ENCODE data around the gene RANBP17. TPM values are rescaled to one million over a fixed set of nuclear protein-coding genes. Genes with fewer than 3 reads are reported as not detected.

The RANBP17 gene
- 100 to 1,000 TPM in 1 of 9 donors, 10 to 100 TPM in 7, 1 to 10 TPM in 1; 9.8 to 119 (median 26.3) TPM for total RNA-seq
- 10 to 100 TPM in 2 of 3 donors, 1 to 10 TPM in 1; 5.5 to 16.9 (median 14.7) TPM for polyA plus RNA-seq
- long read RNA-seq, donor 1, result 0 reads
- long read RNA-seq, donor 2, partial matches to known transcripts, result 0 of 3 reads
- long read RNA-seq, donor 2, other reads (novel, unspliced or antisense), result 0 of 3 reads
- long read RNA-seq, donor 3, result 0 reads
- long read RNA-seq, donor 4, partial matches to known transcripts, result 1 of 5 reads
- long read RNA-seq, donor 4, other reads (novel, unspliced or antisense), result 2 of 5 reads
- long read RNA-seq, donor 5, partial matches to known transcripts, result 0 of 3 reads
- long read RNA-seq, donor 5, other reads (novel, unspliced or antisense), result 2 of 3 reads
- long read RNA-seq, donor 6, result 0 reads
- long read RNA-seq, donor 7, result 0 reads
- long read RNA-seq, donor 8, partial matches to known transcripts, result 0 of 1 reads
- long read RNA-seq, donor 8, other reads (novel, unspliced or antisense), result 0 of 1 reads
- long read RNA-seq, donor 9, partial matches to known transcripts, result 0 of 1 reads
- long read RNA-seq, donor 9, other reads (novel, unspliced or antisense), result 0 of 1 reads
- long read RNA-seq, donor 10, result 0 reads

- 1 to 2% (median 1%) methylated on average over 24 to 101 of the region's 102 CpGs for WGBS, 4 donors
- peak within 1 kb of the TSS; percentile 27 to 94 (median 72) for H3K4me3 ChIP-seq
- H3K27me3 ChIP-seq, result no peaks in the 10 kb centered on the region
- peaks cover 0 to 12% (median 0%) of the 10 kb centered on the region in 3 donors for H3K9me3 ChIP-seq (replicated peaks in 1 of 3)
- intact Hi-C loops (cut with DNase I), result no loop called here
- H3K27ac ChIP-seq, result peak within 1 kb of the TSS in 3 of 5 donors; percentile 63 to 77 (median 72)
- H3K4me1 ChIP-seq (replicated peaks in 1 of 2), result peaks cover 0 to 12% of the 10 kb centered on the region in 2 donors
- DNase-seq, result peak; percentile 44 to 74 (median 59)
- TF ChIP-seq POLR2A (IDR thresholded peaks at IDR 0.05) (peak in 1 of 2 donors; percentile 51), CTCF (IDR thresholded peaks at IDR 0.05) (peak in 1 of 6 experiments; percentile 18)
- no peaks in the 10 kb centered on the region for H3K36me3 ChIP-seq (replicated peaks in 1 of 2)
Observed at GRCh38 chr5:170861917-170862766, at the start of gene RANBP17. Gene RANBP17 (plus strand): TSS chr5:170862018.

GRCh38 chr5:170813231-170813630, 48.6 kb upstream of the RANBP17 start:
- Histone ChIP-seq H3K36me3 (replicated peaks in 1 of 2) (no peaks in the 10 kb centered on the region), H3K9me3 (replicated peaks in 1 of 3) (no peaks in the 10 kb centered on the region), H3K27me3 (no peaks in the 10 kb centered on the region), H3K4me1 (replicated peaks in 1 of 2) (no peaks in the 10 kb centered on the region), H3K4me3 (no peak overlapping the region), H3K27ac (no peak overlapping the region)
- TF ChIP-seq CTCF (IDR thresholded peaks at IDR 0.05), result no peak
- no peak for TF ChIP-seq POLR2A (IDR thresholded peaks at IDR 0.05)
- WGBS, 4 donors, result 86 to 94% (median 88%) methylated on average over 5 of the region's 5 CpGs
- intact Hi-C loops (cut with DNase I), result no loop called here
- DNase-seq, result no peak

- H3K27ac ChIP-seq, result no peak overlapping the region
- H3K4me1 ChIP-seq (replicated peaks in 1 of 2), result no peaks in the 10 kb centered on the region
- WGBS, 4 donors, result 65 to 83% (median 76%) methylated on average over 3 of the region's 3 CpGs
- no peak for TF ChIP-seq POLR2A (IDR thresholded peaks at IDR 0.05)
- no peak for TF ChIP-seq CTCF (IDR thresholded peaks at IDR 0.05)
- H3K36me3 ChIP-seq (replicated peaks in 1 of 2), result no peaks in the 10 kb centered on the region
- no peaks in the 10 kb centered on the region for H3K27me3 ChIP-seq
- H3K4me3 ChIP-seq, result no peak overlapping the region
- no peaks in the 10 kb centered on the region for H3K9me3 ChIP-seq (replicated peaks in 1 of 3)
- no peak for DNase-seq
- intact Hi-C loops (cut with DNase I), result no loop called here
Observed at GRCh38 chr5:170817195-170817594, 44.6 kb upstream of the RANBP17 start.

- H3K27ac ChIP-seq, result no peak overlapping the region
- no peaks in the 10 kb centered on the region for H3K36me3 ChIP-seq (replicated peaks in 1 of 2)
- WGBS, 4 donors, result 75 to 86% (median 84%) methylated on average over 1 of the region's 1 CpG
Observed at GRCh38 chr5:170818232-170818631, 43.6 kb upstream of the RANBP17 start.

More at GRCh38 chr5:170818232-170818631, 43.6 kb upstream of the RANBP17 start:
- TF ChIP-seq CTCF (IDR thresholded peaks at IDR 0.05) (no peak), POLR2A (IDR thresholded peaks at IDR 0.05) (no peak)
- Histone ChIP-seq H3K9me3 (replicated peaks in 1 of 3) (no peaks in the 10 kb centered on the region), H3K4me1 (replicated peaks in 1 of 2) (no peaks in the 10 kb centered on the region), H3K4me3 (no peak overlapping the region), H3K27me3 (no peaks in the 10 kb centered on the region)
- no peak for DNase-seq
- intact Hi-C loops (cut with DNase I), result no loop called here
